ENCODE results near the gene LZTFL1.
"Not testable (repeated sequence)": the region's sequence is repeated elsewhere in the genome, so short reads cannot be mapped to it uniquely, and the experiment has no call there.

The LZTFL1 gene

DNA sequence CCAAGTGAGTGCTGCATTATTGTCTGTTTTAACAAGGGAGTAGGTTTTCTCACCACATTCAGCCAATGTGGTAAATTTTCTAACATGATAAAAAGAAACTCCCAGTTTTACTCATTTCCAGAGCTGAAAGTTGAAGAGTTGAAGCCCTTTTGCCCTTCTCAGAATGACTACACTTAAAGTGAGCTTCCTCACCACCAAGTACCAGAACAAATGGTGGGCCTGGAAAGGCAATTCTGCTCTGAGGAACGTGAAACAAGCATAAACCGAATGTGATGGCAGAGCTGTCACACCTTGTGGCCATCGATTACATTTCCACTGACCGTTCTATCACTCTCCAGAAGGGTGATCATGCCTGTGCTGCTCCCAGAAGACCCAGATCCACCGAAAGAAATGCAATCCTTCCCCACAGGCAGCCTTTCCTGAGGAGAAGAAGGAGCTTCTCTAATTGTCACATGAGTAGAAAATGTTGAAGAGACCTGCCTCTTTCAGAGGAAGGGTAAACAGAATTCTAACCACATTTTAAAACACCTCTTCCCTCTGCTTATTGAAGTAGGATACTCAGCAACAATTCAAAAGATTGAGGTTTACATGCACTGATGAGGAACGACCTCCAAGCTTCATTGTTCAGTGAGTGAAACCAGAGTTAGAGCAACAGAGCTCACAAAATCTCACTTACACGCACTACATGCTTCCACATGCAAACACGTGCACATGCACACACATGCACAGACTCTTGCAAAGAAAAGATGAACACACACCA, 23.0 kb upstream of the LZTFL1 start:
- DNase-seq (ENCODE audit: low spot score) = no peak

DNA sequence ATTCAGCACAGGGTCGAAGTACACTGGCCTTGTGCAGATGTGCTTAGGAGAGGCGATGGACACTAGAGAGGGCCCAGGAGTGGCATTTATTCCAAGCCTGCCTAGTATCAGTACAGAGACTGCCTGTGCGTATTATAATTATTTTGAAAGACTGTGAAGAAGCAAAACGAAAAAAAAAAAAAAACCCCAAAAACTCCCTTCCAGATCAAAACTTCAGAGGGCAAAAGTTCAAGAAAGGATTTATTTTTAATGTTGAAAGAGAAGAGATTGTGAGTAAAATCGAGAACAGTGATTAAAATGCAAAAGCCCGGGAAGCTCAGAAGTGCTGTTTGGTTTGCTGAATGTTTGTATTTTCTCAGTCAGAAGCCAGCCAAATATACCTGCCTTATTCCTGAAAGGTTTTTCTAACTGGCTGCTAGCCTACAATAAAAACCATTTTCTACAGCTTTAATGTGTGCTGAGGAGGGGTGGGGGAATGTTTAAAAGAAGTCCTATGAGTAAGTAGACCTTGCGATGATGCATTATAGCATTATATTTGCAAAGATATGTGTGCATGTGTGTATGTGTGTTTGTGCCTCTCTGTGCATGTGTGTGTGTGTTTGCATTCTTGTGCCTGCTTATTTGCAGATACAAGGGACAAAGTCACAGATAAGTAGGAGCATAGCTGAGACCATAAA, 19.3 kb upstream of the LZTFL1 start:
- no peak for DNase-seq (ENCODE audit: low spot score)

DNA sequence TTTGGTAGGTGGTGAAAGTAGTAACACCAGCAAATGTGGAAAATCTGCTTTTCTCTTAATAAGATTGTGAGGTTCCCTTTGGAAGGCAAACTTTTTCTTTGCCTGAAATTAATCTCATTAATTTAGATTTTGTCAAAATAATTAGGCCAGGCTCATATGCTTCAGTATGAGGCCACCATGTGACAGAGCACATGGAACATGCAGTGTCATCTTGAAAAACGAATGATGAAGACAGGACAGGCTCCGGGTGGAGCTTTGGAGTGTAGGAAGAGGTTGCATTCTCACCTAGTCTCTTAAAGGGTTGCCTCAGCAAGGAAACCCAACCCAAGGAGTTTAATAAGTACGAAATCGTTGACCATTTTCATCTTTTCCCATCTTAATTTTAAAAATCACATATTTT, 18.6 kb upstream of the LZTFL1 start:
- no peak for DNase-seq (ENCODE audit: low spot score)

DNA sequence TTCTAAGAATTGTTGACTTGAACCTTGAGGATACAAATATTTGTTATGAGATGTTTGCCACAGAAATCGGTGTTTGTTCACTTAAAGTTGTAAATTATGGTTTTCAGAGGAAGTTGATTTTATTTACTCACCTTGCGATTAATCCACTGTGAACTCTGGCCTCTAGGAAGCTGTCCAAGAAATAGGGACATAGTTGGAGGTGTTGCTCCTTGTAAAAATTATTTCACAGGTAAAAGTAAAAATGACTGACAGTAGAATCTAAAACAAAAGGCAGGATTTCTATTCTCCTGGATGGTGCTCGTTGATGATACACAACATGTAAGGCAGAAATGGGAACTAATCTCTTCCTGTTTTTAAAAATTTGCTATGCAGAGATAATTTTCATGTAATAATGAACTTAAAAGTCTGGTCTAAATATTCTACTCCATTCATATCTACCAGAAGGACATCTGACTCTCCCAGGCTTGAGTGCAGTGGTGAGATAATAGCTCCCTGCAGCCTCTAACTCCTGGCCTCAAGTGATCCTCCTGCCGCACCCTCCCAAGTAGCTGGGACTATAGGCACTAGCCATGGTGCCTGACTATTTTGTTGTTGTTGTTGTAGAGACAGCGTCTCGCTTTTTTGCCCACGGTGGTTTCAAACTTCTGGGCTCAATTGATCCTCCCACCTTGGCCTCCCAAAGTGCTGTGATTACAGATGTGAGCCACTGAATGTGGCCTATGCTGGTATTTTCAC, 17.1 kb upstream of the LZTFL1 start:
- DNase-seq (ENCODE audit: low spot score) = no peak

DNA sequence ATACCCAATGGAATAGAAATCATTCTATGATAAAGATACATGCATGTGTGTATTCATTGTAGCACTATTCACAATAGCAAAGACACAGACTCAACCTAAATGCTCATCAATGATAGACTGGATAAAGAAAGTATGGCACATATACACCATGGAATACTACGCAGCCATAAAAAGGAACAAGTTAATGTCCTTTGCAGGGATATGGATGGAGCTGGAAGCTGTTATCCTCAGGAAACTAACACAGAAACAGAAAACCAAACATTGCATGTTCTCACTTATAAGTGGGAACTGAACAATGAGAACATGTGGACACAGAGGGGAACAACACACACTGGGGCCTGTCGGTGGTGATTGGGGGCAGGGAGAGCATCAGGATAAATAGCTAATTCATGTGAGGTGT, 15.1 kb upstream of the LZTFL1 start:
- DNase-seq (ENCODE audit: low spot score) = not testable (repeated sequence)

- DNase-seq (ENCODE audit: low spot score) = not testable (repeated sequence)
These were observed 14.4 kb upstream of the LZTFL1 start for GRCh38 chr3:45856323-45856722.

- no peak for DNase-seq (ENCODE audit: low spot score)
These were observed 10.9 kb upstream of the LZTFL1 start for GRCh38 chr3:45852828-45853227.

GRCh38 chr3:45848392-45848791, 6.5 kb upstream of the LZTFL1 start:
- no peak for DNase-seq (ENCODE audit: low spot score)

DNA sequence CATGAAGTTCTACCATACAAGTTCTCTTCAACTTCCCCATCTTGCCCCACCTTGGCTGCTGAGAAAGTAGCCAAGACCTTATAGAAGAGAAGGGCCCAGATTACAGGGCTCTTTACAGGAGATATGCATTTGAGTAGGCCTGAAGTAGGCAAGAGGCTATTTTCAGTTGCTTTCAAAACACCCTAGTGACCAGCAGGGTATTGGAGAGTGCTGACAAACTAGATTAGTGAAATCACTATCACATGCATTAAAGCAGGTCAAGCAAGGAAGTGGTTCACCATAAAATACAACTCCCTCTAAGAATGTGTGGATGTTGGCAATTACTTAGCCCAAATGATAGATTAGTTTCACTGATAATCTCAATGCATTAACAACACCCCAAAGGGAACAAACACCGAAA, 2.7 kb upstream of the LZTFL1 start:
- no peak for DNase-seq (ENCODE audit: low spot score)

GRCh38 chr3:45842851-45843625, 1.1 kb upstream of the LZTFL1 start:
- no peak for DNase-seq (ENCODE audit: low spot score)

- peak; percentile 34 for DNase-seq (ENCODE audit: low spot score)
These were observed 531 bp downstream of the LZTFL1 start for GRCh38 chr3:45841420-45841756.

GRCh38 chr3:45838466-45838865, 3.5 kb downstream of the LZTFL1 start:
- DNase-seq (ENCODE audit: low spot score) = no peak

DNA sequence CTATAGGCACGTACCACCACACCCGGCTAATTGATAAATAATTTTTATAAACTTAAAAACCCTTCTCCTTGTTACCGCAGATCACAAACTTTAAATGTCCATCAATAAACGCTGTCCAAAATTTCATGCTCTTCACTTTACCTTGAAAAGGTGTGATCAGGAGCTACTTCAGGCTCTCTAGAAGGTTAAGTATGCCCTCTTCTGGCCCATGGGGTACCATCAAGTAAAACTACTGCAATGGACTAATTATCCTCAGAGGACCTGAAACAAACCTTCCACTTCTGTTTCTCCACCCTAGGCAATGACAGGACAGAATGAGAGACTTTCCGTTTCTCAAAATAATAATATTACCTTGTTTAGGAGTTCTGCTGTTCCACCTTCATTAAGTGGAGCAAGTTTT, 9.2 kb downstream of the LZTFL1 start:
- no peak for DNase-seq (ENCODE audit: low spot score)

DNA sequence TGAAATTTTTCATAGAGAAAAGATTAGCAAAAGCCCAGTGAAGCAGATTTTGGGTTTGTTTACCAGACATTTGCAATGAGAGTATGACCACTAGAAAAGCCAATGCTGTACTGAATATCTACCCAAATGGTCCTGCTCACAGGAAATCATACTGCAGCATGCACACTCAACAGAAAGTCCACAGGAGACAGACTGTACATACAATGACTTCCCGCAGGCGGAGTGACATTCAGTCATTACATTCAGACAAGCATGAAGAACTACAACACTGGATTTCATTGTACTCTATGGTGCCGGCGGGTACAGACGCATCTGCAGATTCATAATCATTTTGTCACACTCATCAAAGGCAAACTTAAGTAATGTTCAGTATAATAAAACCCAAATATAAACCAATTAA, 11.8 kb downstream of the LZTFL1 start:
- no peak for DNase-seq (ENCODE audit: low spot score)

- no peak for DNase-seq (ENCODE audit: low spot score)
These were observed 15.0 kb downstream of the LZTFL1 start for GRCh38 chr3:45826908-45827307.

DNA sequence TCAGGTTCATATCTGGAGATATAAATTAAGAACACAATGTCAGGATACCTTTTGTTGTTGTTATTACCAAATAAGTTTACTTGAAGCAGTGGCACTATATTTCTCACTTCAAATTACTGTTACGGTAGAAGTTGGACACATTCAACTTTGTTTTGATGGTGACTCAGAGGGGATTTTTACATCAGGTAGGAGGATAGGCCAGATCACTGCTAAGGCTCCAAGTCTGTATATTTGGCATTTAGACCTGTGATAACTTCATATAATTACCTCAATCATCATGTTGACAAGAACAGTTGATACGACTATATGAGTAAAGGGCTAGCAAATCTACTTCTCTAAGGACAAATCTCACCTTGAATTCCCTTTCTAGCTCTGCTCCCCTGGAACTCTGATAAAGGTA, 15.6 kb downstream of the LZTFL1 start:
- DNase-seq (ENCODE audit: low spot score) = peak; percentile 3

DNA sequence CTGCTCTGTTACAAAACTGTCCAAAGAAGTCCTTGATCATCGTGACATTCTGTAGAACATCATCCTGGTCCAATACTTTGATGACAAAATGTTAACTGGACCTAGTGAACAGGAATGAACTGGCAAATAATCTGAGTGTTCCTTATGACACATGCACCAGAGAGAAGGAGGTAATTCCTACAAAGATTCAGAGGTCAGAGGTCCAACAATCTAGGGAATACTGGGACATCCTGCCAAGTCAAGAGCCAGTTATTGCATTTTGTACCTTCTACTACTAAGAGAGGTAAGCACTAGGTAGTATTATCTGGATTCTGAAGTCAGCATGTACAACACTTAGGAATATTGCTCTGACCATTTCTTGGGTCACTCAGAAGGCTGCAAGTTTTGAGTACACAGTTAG, 20.8 kb downstream of the LZTFL1 start:
- DNase-seq (ENCODE audit: low spot score) = no peak

DNA sequence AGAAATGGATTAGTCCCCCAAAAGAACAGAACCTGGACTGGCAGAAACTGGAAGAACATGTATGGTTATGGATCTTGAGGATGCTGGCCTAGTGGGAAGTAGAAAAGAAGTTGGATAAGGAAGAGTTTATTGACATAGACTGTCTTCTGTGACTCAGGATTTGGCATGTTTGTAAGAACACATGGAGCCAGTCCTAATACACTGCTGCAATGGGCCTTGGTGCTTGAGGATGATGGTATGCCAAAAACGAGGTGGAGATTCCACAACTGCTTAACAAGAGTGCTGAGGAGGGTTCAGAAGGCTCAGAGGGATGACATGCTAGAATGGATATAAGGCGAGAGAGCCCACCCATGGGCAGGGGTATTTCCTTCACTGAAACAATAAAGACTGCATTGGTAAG, 22.4 kb downstream of the LZTFL1 start:
- no peak for DNase-seq (ENCODE audit: low spot score)

DNA sequence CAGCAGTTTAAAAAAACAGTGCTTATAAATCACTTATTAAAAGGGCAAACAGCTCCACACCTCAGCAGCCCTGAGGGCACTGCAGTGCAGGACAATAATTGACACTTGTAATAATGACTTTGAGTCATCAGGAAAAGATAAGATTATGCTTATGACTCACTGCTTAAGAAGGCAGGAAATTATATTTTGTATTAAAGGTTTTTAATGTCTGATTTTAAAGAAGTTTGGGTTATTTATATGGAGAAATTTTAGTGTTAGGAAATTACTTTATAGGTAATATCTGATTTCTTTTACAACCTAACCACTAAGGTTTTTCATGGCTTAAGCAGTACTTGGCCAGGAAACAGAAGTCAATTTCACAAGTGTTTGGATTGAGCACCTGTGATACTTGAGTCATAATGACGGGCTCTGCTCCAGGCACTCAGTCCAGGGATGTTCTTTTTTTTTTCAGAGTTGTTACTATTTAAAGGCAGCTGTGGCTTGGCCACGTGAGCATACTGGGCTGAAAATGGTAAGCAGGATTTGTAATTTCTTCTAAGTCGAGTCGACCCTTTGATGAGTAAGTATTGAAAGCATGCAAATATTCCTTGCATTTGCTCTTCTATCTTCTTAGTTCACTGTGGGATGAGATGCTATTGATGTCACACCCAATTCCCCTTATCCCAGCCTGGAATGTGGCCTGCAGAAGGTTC, 23.9 kb downstream of the LZTFL1 start:
- no peak for DNase-seq (ENCODE audit: low spot score)

DNA sequence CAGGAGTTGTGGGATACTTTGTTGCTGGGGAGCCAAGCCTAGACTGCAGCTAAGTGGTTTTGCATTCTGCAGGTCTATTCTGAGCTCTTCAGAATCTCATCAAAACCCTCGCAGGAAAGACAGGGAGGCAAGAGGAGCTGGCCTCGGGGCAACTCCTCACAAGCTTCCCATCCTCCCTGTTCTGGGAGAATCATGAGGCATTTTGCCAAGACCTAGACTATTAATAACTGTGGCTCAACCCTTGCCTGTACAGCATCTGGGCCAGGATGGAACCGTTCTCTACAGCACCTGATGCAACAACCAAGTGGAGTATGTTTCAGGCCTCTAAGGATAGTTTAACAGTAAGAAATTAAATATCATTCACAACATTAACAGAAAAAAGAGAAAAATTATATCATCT, 25.4 kb downstream of the LZTFL1 start:
- DNase-seq (ENCODE audit: low spot score) = no peak

DNA sequence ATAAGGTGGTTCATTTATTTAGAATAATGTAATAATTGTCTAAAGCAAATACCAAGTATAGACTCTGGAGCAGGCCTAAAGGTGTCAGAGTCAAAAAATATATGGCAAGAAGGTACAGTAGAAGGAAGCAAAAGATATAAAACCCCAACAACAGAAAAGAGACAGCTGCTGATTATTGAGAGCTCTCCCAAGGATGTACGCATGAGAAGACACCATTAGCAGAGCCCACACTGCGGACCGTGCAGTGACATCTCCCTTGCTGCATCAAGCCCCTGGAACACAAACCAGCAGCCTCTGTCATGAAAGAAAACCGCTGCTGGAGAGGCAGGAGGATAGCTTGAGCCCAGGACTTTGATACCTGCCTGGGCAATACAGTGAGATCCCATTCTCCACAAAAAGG, 27.6 kb downstream of the LZTFL1 start:
- no peak for DNase-seq (ENCODE audit: low spot score)
